NCI-H774 (cell line): ENCODE results near the gene PDE9A.

Source experiments
- DNase-seq: peaks from one replicate; lab custom pipeline; 2025; lab: John Stamatoyannopoulos, UW

The PDE9A gene

DNA sequence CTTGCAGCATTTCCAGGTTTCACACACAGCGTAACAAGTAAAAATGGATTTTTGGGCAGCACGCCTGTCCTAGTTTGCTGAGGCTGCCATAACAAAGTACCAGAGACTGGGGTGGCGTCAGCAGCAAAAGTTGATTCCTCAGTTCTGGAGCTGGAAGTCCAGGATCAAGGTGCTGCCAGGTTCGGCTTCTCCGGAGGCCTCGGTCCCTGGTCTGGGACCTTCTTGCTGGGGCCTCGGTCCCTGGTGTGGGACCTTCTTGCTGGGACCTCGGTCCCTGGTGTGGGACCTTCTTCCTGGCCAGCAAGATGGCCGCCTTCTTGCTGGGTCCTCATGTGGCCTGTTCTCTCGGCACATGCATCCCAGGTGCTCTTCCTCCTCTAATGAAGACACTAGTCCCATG is 104.0 kb downstream of the PDE9A start:
- no peak for DNase-seq

DNA sequence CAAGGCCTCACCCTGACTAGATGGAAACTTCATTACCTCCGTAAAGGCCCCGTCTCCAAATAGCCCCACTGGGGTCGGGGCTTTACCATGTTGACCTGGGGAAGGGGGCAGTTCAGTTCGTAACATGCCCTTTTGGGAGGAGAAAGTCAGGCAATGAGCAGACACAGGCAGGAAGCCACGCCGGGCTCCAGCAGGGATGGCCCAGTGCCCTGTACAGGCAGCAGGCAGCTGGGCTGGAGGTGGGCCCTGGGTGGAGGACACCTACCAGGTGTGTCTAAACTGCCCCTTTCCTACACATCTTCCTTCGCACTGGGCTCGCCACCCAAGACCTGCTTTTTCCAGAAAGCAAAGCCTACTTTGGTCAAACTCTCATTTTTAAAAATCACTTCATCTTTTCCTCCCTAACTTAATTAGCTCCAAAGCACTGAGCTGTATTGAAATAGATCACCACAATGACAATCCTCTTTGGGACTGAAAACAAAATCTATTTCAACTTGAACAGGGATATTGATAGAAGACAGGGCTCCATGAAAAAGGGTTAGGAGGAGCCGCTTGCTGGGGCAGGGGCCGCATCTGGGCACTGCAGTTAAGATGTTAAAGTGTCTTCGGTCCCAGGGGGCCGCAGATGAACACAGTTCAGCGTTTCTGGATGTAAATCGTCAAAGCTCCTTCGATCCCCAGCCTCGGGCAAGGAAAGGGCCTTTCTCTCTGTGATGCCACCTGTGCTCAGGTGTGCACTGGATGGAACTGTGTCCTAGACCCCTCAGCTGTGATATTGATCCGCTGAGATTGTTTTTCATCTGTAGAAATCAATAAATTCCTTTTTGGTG is 104.6 kb downstream of the PDE9A start:
- no peak for DNase-seq

DNA sequence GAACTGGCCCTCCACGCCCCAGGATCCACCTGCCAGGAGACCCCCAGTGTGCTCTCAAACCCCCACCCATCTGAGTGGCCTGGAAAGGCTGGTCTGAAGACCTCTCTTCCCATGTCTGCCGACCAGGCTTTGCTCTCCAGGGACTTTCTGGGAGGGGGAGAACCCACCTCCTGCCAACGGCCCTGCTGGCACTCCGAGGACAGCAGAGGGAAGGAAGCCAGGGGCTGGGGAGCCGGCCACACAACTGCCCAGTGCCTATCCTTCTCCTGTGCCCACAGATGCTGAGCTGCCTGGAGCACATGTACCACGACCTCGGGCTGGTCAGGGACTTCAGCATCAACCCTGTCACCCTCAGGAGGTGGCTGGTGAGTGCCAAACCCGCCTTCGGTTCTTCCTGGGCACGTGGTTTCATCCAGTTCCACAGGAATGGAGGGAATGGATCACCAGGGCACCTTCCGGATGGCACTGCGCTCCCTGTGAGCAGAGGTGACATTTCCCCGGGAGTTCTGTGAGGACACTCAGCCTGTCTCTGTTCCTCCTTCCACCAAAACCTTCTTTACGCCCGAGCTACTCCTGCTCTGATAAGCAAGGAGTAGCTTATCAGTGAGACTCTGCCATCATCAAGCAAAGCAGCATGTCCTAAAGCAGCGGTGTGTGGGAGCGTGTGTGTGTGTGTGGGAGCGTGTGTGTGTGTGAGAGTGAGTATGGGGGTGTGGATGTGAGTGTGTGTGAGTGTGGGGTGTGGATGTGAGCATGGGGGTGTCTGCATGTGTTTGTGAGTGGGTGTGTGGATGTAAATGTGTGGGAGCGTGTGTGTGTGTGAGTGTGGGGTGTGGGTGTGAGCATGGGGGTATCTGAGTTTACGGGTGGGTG is 105.5 kb downstream of the PDE9A start:
- no peak for DNase-seq

DNA sequence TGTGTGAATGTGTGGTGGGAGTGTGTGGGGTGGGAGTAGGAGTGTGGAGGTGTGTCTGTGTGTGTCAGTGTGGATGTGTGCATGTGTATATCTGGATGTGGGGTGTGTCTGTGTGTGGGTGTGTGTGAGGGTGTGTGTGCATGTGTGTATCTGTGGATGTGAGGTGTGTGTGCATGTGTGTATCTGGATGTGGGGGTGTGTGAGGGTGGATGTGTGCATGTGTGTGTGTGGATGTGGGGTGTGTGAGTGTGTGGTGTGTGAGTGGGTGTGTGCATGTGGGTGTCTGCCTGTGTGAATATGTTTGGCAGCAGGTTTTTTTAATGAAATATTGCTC is 106.1 kb downstream of the PDE9A start:
- no peak for DNase-seq

DNA sequence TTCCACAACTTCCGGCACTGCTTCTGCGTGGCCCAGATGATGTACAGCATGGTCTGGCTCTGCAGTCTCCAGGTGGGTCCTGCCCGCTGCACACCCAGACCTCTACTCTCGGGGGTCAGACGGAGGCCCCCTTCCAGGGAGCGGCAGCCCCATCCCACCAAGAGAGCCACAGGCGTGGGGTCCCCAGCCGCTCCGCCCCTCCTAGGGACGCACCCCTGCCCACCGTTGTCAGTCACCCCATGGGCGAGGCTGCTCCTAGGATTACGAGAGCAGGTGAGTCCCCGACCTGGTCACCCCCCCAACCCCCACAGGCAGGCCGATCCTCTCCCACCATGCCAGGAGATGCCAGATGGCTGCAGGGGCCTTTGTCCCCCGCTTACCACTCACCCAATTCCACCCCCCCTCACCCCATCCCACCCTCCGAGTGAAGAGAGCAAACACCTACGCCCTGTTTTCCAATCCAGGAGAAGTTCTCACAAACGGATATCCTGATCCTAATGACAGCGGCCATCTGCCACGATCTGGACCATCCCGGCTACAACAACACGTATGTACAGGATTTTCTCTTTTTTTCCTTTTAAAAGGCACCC is 107.0 kb downstream of the PDE9A start:
- DNase-seq: no peak

DNA sequence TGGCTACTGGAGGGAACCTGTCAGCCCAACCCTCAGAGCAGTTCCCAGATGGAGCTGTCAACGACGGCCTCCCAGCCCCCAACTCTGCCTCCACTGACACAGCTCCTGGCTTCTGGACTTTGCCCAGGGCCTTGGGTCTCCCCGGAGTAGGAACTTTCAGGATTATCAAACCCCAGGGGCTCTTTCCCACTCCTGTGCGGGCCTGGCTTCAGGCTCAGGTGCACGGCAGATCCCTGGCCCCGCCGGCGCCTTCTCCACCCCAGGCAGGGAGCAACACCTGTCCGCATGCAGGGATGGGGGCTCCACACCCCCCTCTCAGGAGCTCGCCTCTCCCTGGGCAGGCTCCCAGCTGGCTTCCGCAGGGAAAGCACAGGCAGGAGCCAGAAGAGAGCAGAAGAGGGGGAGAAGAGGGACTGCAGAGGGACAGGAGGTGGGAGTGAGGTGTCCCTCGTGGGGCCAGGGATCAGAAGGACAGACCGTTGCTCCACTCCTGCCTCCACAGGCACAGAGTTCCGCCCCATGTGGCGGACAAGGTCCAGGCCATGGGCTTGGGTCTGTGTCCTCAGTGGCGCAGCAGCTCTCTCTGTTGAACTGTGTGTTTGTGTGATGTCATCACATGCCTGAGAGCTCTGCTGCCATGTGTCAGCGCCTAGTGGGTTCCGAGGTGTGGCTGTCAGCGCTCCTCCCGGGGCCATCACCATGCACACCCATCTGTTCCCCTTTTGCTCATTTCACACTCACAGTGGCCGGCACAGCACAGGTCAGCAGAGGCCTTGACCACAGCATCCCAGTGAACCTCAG is 107.7 kb downstream of the PDE9A start:
- DNase-seq: no peak

DNA sequence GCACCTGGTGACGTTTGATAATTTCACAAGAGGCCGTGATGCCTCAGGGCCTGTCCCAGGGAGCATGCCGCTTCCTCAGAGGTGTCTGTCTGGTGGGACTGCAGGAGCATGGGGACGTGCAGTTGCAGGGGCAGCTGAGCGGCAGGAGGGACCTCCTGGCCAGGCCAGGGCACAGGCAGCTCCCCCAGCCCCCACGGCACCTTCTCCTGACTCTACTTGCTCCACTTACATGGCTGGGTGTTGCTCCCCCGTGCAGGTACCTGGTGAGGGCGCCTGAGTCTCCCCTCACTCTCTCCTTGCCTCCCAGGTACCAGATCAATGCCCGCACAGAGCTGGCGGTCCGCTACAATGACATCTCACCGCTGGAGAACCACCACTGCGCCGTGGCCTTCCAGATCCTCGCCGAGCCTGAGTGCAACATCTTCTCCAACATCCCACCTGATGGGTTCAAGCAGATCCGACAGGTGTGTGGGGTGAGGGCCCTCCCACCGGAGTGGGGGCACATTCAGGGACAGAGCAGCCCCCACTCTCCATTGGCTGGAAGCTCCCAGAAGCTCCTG is 108.4 kb downstream of the PDE9A start:
- DNase-seq: no peak

DNA sequence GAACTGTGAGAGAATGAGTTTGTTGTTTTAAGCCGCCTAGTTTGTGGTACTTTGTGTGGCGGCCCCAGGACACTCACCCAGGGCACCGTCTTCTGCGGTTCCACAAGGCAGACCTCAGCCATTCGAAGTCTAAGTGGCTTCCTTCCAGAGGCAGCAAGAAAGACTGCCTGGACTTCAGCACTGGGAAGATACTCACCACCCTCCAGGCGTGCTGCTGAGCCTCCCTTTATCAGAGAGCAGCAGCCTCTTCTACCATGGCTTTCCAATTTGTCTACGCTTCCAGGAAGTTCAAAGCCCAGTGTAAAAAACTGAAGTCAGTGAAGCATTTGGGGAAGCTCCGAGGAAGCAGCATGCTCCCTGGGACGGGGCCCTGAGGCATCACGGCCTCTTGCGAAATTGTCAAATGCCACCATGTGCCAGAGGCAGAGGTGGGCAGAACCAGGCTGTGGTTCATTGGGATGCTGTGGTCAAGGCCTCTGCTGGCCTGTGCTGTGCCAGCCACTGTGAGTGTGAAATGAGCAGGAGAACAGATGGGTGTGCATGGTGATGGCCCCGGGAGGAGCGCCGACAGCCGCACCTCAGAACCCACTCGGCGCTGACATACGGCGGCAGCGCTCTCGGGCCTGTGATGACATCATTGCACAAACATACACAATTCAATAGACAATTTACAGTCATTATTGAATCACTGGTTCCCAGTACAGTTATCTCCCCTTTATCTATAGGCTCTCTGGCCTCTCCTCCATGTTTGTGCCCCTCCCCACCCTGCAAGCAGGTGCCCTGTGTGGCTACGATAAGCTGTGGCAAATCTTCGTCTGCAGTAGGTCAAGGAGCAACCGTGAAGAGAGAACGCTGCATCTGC is 110.4 kb downstream of the PDE9A start:
- DNase-seq: no peak

DNA sequence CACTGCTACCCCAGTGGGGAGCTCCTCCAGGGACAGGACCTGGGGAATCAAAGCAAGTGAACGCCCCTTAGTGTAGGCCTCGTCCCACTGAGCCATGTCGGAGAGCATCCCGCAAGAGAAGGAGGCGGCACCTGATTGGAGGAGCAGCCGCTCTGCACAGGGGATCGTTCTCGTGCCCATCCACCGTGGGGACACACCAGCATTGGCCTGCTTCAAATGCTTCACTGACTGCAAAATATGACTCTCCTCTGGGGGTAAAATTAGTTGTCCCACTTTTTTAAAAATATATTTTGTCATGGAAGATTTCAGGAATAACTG is 111.0 kb downstream of the PDE9A start:
- DNase-seq: no peak

DNA sequence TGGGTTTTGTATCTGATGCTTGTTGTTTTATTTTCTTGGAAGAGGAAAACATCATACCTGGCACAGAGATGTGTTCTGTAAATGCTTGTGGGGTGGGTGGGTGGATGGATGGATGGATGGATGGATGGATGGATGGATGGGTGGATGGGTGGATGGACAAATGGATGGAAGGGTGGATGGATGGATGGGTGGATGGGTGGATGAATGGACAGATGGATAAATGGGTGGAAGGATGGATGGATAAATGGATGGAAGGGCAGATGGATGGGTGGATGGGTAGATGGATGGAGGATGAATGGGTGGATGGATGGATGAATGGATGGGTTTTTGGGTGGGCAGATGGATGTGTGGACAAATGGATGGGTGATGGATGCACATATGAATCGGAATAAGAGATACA is 111.5 kb downstream of the PDE9A start:
- no peak for DNase-seq

DNA sequence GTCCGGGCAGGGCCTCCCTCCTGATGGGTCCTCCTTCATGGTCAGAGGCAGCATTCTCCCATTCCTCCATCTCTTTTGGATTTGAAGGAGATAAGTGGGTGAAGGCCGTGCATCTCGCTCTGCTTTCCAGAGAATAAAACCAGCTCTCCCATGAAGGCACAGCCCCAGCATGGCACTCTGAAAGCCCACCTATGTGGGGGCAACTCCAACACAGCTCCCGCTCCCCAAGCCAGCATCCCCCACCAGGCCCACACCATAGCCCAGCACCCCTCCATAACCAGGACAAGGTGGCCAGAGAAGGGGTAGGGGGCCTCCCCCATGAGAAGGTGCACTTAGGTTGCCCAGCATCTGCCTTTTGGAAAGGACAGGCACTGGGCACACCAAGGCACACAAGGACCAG is 112.2 kb downstream of the PDE9A start:
- no peak for DNase-seq

DNA sequence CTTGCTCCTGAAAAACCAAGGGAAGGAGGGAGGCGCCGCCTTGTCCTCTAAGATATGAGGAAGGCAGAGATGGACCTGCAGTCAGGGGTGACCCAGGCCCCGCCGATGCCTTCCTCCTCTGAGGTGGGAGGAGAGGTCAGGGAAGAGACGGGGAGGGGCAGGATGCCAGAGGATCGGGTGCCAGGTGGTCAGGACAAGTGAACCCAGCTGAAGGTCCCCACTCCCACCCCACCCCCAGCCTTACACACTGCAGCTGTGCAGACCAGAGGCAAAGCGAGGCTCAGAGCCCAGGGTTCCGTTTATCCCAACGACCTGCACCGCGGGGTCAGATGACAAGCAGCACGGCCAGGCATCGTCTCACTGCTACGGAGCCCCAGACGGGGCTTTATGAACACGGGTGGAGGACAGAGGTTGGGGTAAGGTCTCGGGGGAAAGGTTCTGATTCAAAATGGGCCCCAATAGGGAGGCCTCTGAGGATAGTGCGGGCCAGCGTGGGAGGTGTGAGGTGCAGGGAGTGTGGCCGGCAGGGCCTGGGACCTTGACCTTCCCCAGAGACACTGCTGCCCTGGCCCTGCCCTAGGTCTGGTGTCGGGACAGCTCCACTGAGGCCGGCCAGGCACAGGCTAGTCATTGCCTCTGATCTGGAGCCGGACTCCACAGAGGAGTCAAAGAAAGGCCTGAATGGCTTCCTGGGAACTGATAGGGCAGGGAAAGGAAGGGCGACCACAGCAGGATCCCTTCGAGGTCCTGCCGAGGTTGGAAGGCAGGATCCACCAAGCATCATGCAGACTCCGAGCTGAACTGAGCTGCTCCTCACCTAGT is 113.5 kb downstream of the PDE9A start:
- DNase-seq: no peak

DNA sequence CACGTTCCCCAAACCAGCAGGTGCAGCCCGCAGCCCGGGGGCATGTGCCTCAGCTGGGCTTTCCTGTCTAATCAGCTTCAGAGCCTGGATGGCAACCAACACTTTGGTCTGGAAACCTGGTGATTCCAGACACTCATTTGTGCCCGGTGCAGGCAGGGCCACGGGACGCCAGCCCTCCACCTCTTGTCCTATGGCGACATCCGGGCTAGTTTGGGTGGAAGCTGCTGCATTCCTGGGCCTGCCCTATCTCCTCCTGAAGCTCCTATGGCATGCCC is 114.1 kb downstream of the PDE9A start:
- DNase-seq: no peak

DNA sequence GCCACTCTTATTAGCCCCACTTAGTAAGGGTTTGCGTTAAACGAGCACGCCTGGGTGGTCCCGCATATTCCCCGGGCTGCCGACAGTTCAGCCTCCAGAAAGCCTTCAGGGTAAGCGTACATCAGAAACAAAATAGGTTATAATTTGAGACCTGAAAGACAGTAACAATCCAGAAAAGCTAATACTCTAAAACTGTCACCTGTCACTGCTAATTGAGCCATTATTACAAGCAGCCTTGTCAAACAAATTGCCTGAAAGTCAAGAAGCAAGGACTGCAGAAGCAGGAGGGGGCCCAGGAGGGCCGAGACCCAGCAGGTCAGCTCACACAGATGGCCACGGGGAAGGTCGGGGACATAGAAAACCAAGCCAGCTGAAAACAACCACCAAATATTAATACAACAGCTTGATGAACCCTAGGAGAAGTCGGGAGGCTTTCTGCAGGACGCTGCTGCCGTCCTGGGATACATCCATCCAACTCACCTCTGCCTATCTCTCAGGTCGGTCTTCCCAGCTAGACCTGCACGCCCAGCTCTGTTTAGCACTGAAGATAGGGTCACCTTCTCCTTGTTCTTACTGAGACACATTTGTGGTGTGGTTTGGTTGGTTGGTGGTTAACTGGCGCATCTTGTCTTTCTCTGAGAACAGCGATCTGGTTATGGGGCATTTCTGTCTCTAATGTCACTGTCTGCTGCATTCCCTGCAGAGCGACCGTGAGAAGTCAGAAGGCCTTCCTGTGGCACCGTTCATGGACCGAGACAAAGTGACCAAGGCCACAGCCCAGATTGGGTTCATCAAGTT is 115.1 kb downstream of the PDE9A start:
- DNase-seq: no peak

DNA sequence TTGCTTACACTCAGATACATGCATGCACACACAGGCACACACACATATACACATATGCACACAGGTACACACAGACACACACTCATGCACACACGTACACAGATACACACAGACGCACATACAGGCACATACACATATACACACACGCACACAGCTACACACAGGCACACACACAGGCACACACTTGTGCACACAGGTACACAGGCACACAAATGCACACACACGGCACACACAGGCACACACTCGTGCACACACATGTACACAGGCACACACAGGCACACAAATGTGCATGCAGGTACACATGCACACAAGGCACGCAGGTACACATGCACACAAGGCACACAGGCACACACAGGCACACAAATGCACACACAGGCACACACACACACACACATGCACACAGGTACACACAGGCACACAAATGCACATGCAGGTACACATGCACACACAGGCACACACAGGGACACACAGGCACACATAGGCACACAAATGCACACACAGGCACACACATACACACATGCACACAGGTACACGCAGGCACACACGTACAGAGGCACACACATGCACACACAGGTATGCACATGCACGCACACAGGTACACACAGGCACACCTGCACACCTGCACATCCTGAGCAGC is 115.9 kb downstream of the PDE9A start:
- DNase-seq: no peak

DNA sequence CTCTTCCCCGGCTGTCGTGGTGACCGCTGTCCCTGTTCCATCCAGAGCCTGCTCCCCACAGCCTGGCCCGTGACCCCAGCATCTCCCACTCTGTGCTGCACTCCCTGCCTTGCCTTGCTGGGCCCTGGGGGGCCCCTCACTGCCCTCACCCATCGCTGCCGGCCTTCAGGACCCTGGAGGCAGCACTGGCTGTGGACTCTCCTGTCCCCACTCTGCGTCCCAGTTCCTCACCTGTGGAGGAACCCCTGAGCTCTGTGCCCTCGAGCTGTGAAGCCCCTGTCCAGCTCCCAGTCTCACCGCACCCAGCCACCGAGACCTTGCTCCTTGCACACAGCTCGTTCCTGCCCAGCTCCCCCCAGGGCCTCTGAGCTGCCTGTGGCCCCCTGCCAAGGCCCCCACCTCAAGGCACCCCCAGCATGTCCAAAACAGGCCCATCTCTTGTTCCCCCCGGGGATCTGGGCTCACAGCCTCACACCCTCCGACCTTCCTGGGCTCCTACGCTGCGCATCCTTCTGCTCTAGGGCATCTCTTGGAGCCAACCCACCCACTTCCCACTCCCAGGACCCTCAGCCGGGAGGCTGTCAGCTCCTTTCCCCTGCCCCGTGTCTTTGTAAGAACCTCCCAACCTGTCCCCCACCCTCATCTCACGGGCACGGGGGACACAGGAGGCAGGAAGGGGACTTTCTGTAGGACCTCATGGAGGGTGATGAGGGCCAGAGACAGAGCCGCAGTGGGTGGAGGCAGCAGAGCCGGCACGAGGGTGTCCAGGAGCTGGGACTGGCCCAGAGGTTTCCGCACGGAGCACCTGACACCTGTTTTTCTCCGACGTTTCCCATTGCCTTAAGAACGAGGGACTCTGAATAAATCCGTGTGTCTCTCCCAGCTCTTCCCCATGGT is 116.6 kb downstream of the PDE9A start:
- DNase-seq: no peak

DNA sequence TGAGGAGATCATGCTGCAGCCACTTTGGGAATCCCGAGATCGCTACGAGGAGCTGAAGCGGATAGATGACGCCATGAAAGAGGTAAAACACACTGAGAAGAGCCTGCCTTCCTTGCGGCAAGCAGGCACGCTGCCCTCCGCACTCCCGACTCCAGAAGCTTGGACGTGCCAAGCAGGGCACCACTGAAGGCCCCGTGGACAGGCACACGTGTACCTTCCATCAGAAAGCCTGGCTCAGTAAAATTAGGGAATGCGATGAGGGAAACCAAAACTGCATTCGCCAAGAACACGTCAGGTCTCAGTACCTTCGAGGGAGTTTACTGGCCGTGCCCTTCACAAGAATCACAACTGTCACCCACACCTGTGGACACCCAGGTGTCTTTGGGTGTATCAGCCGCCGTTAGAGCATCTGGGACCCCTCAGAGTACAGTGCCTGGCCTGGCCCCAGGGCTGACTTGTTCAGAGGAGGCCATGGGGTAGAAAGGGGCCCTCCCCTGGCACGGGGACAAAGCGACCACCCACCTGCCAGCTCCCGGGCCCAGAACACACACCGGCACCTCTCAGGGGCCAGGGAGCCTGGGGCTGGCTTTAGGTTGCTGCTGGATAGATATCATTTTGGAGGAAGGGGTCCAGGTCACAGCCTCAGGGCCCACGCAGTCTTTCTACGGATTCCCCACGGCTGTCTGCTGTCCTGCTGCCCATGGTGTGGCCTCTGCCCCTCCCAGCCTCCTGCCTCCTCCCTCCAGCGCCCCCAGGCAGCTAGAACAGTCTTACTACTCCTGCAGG is 117.5 kb downstream of the PDE9A start:
- no peak for DNase-seq

DNA sequence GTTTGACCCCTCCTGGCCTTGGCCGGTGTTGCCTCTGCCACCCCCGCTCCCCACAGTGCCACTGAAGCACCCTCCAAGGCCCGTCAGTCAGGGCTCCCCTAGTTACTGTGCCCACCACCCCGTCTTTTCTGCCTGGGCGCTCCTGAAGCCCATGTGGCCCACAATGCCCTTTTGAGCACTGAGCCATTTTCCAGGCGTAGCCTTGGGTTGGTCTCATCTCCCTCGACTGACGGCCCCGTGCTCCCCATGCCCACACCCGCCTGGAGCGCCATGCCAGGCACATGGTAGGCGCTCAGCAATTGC is 118.0 kb downstream of the PDE9A start:
- no peak for DNase-seq
